ENCODE measurements around the gene IFT20. TPM values are rescaled to one million over a fixed set of nuclear protein-coding genes. Genes with fewer than 3 reads are reported as not detected.

Gene IFT20
- total and polyA plus RNA-seq, 10 of the 15 experiments (the other 5 are each of a cell fraction or from before 2014, with no cell fraction given), result 9.4 to 38.2 (median 19.1) TPM

DNA sequence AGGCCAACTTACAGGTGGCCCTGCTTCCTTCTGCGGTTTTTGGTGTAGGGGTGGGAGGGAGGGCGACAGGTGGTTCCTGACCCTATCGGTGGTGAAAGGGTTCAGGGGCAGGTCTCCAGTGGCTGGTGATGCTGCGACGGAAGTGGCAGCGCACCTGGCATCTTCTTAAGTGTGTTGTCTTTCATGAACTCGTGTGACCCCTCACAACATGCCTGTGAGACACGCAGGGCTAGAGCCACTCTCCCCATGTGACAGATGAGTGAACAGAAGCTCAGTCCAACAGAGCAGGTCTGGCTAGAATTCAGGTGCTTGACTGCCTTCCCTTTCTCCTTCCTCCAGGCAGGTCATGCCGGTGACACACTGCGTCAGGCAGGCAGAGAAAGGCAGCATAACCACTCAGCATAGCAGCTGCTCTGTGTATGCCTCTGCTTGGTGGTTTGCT lies 8.2 kb upstream of the IFT20 start:
- DNase-seq (ENCODE audit: low read depth, low spot score), result no peak
- H3K4me3 ChIP-seq, result no peak overlapping the region
- ATAC-seq, result no peak; the same call in 2 of the 3 replicates
- ChIA-PET SMC1A (ENCODE audit: uncharacterized antibody, unreplicated experiment) (interaction anchor here (0.5 kb wide), 1 partner anchor 280 kb away, joined by 4 read pairs; no protein-coding TSS in a partner anchor), CTCF (no interaction called here), POLR2A (interaction anchor here (0.6 kb wide), 1 partner anchor 10 kb away, joined by 3 read pairs; no protein-coding TSS in a partner anchor), RAD21 (ENCODE audit: unreplicated experiment) (no interaction called here)
- H4K20me1 ChIP-seq (ENCODE audit: control insufficient read depth, insufficient read depth), result no peaks in the 10 kb centered on the region
- no peak overlapping the region for H3K4me2 ChIP-seq (ENCODE audit: control insufficient read depth, insufficient read depth)
- H3K79me2 ChIP-seq (ENCODE audit: control insufficient read depth, insufficient read depth, low read length), result no peaks in the 10 kb centered on the region
- H3K27me3 ChIP-seq (replicated peaks in 1 of 2; ENCODE audit: control insufficient read depth in 2 of 2, insufficient read depth in 2 of 2, low read length in 1 of 2), result no peaks in the 10 kb centered on the region
- FAIRE-seq, result no peak
- no peaks in the 10 kb centered on the region for H3K9me3 ChIP-seq (replicated peaks; ENCODE audit: control insufficient read depth, insufficient read depth, low read length)
- H3K9ac ChIP-seq (ENCODE audit: control insufficient read depth, insufficient read depth, low read length), result no peak overlapping the region
- no peak overlapping the region for H2AFZ ChIP-seq (ENCODE audit: control insufficient read depth, low read depth, low read length)
- H3K27ac ChIP-seq (ENCODE audit: control insufficient read depth, insufficient read depth), result no peak overlapping the region
- 93% methylated on average over 10 of the region's 10 CpGs for WGBS (ENCODE audit: insufficient coverage, insufficient replicate concordance, low lambda C conversion rate, missing lambda C conversion rate)
- no peaks in the 10 kb centered on the region for H3K4me1 ChIP-seq (ENCODE audit: control insufficient read depth, insufficient read depth, low read length)
- intact Hi-C loops (cut with micrococcal nuclease; ENCODE audit: unreplicated experiment), result no loop called here
- peaks cover 16 to 27% of the 10 kb centered on the region in 2 experiments for H3K36me3 ChIP-seq (ENCODE audit: control insufficient read depth in 2 of 2, insufficient read depth in 2 of 2, low read length in 1 of 2)
- BruUV-seq (replicated peaks), result no TSS peak
- in situ Hi-C loops (cut with MboI), result loop anchor here (5.0 kb wide), 1 partner anchor 51 kb away; no protein-coding TSS in a partner anchor
- TF ChIP-seq LARP7 (IDR thresholded peaks at IDR 0.05) (no peak), SMAD5 (IDR thresholded peaks at IDR 0.05; ENCODE audit: low read depth) (no peak), RBBP5 (conservative IDR thresholded peaks at IDR 0.05) (no peak), YY1 (IDR thresholded peaks at IDR 0.05; ENCODE audit: low read depth, low read length) (no peak), MXI1 (IDR thresholded peaks at IDR 0.05; ENCODE audit: low read depth, low read length) (no peak), POU2F2 (IDR thresholded peaks at IDR 0.05; ENCODE audit: borderline replicate concordance, low read depth, low read length) (no peak), JUND (IDR thresholded peaks at IDR 0.05; ENCODE audit: low read depth, low read length) (no peak), POLR2AphosphoS2 (IDR thresholded peaks at IDR 0.05; ENCODE audit: low read depth, low read length) (no peak)
- TF ChIP-seq, protein P1, sequence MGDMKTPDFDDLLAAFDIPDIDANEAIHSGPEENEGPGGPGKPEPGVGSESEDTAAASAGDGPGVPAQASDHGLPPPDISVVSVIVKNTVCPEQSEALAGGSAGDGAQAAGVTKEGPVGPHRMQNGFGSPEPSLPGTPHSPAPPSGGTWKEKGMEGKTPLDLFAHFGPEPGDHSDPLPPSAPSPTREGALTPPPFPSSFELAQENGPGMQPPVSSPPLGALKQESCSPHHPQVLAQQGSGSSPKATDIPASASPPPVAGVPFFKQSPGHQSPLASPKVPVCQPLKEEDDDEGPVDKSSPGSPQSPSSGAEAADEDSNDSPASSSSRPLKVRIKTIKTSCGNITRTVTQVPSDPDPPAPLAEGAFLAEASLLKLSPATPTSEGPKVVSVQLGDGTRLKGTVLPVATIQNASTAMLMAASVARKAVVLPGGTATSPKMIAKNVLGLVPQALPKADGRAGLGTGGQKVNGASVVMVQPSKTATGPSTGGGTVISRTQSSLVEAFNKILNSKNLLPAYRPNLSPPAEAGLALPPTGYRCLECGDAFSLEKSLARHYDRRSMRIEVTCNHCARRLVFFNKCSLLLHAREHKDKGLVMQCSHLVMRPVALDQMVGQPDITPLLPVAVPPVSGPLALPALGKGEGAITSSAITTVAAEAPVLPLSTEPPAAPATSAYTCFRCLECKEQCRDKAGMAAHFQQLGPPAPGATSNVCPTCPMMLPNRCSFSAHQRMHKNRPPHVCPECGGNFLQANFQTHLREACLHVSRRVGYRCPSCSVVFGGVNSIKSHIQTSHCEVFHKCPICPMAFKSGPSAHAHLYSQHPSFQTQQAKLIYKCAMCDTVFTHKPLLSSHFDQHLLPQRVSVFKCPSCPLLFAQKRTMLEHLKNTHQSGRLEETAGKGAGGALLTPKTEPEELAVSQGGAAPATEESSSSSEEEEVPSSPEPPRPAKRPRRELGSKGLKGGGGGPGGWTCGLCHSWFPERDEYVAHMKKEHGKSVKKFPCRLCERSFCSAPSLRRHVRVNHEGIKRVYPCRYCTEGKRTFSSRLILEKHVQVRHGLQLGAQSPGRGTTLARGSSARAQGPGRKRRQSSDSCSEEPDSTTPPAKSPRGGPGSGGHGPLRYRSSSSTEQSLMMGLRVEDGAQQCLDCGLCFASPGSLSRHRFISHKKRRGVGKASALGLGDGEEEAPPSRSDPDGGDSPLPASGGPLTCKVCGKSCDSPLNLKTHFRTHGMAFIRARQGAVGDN (IDR thresholded peaks at IDR 0.05), result no peak
- TF ChIP-seq, protein P2, sequence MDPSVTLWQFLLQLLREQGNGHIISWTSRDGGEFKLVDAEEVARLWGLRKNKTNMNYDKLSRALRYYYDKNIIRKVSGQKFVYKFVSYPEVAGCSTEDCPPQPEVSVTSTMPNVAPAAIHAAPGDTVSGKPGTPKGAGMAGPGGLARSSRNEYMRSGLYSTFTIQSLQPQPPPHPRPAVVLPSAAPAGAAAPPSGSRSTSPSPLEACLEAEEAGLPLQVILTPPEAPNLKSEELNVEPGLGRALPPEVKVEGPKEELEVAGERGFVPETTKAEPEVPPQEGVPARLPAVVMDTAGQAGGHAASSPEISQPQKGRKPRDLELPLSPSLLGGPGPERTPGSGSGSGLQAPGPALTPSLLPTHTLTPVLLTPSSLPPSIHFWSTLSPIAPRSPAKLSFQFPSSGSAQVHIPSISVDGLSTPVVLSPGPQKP (IDR thresholded peaks at IDR 0.05; ENCODE audit: low read depth, low read length), result no peak
- TF ChIP-seq, protein P3, sequence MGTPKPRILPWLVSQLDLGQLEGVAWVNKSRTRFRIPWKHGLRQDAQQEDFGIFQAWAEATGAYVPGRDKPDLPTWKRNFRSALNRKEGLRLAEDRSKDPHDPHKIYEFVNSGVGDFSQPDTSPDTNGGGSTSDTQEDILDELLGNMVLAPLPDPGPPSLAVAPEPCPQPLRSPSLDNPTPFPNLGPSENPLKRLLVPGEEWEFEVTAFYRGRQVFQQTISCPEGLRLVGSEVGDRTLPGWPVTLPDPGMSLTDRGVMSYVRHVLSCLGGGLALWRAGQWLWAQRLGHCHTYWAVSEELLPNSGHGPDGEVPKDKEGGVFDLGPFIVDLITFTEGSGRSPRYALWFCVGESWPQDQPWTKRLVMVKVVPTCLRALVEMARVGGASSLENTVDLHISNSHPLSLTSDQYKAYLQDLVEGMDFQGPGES (IDR thresholded peaks at IDR 0.05), result no peak
- TF ChIP-seq, protein P4, sequence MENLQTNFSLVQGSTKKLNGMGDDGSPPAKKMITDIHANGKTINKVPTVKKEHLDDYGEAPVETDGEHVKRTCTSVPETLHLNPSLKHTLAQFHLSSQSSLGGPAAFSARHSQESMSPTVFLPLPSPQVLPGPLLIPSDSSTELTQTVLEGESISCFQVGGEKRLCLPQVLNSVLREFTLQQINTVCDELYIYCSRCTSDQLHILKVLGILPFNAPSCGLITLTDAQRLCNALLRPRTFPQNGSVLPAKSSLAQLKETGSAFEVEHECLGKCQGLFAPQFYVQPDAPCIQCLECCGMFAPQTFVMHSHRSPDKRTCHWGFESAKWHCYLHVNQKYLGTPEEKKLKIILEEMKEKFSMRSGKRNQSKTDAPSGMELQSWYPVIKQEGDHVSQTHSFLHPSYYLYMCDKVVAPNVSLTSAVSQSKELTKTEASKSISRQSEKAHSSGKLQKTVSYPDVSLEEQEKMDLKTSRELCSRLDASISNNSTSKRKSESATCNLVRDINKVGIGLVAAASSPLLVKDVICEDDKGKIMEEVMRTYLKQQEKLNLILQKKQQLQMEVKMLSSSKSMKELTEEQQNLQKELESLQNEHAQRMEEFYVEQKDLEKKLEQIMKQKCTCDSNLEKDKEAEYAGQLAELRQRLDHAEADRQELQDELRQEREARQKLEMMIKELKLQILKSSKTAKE (IDR thresholded peaks at IDR 0.05; ENCODE audit: low read depth, poor library complexity, severe bottlenecking), result no peak
- TF ChIP-seq, protein P5, sequence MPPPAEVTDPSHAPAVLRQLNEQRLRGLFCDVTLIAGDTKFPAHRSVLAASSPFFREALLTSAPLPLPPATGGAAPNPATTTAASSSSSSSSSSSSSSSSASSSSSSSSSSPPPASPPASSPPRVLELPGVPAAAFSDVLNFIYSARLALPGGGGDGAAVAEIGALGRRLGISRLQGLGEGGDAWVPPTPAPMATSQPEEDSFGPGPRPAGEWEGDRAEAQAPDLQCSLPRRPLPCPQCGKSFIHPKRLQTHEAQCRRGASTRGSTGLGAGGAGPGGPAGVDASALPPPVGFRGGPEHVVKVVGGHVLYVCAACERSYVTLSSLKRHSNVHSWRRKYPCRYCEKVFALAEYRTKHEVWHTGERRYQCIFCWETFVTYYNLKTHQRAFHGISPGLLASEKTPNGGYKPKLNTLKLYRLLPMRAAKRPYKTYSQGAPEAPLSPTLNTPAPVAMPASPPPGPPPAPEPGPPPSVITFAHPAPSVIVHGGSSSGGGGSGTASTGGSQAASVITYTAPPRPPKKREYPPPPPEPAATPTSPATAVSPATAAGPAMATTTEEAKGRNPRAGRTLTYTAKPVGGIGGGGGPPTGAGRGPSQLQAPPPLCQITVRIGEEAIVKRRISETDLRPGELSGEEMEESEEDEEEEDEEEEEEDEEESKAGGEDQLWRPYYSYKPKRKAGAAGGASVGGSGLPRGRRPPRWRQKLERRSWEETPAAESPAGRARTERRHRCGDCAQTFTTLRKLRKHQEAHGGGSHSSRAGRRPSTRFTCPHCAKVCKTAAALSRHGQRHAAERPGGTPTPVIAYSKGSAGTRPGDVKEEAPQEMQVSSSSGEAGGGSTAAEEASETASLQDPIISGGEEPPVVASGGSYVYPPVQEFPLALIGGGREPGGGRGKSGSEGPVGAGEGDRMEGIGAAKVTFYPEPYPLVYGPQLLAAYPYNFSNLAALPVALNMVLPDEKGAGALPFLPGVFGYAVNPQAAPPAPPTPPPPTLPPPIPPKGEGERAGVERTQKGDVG (CRISPR knock-in tag; IDR thresholded peaks at IDR 0.05), result no peak
